ENCODE results near the gene LIN9. TPM values are rescaled to one million over a fixed set of nuclear protein-coding genes. Genes with fewer than 3 reads are reported as not detected.

LIN9 gene
- total and polyA plus RNA-seq, 10 of the 15 experiments (the other 5 are each of a cell fraction or from before 2014, with no cell fraction given) = 5.9 to 13.5 (median 8.3) TPM

DNA sequence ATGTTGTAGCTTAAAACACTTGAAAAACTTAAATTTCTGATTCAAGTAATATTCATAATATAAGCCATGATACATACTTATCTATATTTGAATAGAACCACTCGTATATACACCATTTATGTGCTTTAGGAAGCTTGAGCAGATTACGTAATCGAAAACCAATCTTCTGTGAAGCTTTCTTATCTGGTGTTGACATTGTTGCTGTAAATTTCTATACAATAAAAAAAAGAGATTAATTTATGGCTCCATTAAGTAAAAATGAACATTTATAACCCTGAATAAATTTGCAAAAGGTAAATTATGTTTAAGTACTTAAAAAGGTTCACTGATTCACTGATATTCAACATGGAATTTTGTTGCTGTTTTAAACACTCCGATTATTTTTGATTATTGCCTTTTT is 21.4 kb downstream of the LIN9 start (continued):
- TF ChIP-seq, protein P1, sequence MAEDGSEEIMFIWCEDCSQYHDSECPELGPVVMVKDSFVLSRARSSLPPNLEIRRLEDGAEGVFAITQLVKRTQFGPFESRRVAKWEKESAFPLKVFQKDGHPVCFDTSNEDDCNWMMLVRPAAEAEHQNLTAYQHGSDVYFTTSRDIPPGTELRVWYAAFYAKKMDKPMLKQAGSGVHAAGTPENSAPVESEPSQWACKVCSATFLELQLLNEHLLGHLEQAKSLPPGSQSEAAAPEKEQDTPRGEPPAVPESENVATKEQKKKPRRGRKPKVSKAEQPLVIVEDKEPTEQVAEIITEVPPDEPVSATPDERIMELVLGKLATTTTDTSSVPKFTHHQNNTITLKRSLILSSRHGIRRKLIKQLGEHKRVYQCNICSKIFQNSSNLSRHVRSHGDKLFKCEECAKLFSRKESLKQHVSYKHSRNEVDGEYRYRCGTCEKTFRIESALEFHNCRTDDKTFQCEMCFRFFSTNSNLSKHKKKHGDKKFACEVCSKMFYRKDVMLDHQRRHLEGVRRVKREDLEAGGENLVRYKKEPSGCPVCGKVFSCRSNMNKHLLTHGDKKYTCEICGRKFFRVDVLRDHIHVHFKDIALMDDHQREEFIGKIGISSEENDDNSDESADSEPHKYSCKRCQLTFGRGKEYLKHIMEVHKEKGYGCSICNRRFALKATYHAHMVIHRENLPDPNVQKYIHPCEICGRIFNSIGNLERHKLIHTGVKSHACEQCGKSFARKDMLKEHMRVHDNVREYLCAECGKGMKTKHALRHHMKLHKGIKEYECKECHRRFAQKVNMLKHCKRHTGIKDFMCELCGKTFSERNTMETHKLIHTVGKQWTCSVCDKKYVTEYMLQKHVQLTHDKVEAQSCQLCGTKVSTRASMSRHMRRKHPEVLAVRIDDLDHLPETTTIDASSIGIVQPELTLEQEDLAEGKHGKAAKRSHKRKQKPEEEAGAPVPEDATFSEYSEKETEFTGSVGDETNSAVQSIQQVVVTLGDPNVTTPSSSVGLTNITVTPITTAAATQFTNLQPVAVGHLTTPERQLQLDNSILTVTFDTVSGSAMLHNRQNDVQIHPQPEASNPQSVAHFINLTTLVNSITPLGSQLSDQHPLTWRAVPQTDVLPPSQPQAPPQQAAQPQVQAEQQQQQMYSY (CRISPR knock-in tag; IDR thresholded peaks at IDR 0.05) = no peak
- TF ChIP-seq LARP7 (IDR thresholded peaks at IDR 0.05) = no peak
- TF ChIP-seq BCL11A (IDR thresholded peaks at IDR 0.05; ENCODE audit: low read depth, low read length) = no peak
- TF ChIP-seq, protein P2, sequence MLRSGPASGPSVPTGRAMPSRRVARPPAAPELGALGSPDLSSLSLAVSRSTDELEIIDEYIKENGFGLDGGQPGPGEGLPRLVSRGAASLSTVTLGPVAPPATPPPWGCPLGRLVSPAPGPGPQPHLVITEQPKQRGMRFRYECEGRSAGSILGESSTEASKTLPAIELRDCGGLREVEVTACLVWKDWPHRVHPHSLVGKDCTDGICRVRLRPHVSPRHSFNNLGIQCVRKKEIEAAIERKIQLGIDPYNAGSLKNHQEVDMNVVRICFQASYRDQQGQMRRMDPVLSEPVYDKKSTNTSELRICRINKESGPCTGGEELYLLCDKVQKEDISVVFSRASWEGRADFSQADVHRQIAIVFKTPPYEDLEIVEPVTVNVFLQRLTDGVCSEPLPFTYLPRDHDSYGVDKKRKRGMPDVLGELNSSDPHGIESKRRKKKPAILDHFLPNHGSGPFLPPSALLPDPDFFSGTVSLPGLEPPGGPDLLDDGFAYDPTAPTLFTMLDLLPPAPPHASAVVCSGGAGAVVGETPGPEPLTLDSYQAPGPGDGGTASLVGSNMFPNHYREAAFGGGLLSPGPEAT (IDR thresholded peaks at IDR 0.05; ENCODE audit: low read depth) = no peak
- TF ChIP-seq GATAD2B (conservative IDR thresholded peaks at IDR 0.05; ENCODE audit: low read depth) = no peak
- no peak for TF ChIP-seq YY1 (IDR thresholded peaks at IDR 0.05; ENCODE audit: low read depth, low read length)
- TF ChIP-seq POLR2AphosphoS2 (IDR thresholded peaks at IDR 0.05; ENCODE audit: low read depth, low read length) = no peak
- TF ChIP-seq ZNF622 (IDR thresholded peaks at IDR 0.05) = no peak
- TF ChIP-seq MXI1 (IDR thresholded peaks at IDR 0.05; ENCODE audit: low read depth, low read length) = no peak
- no peak for TF ChIP-seq ZNF384 (IDR thresholded peaks at IDR 0.05; ENCODE audit: borderline replicate concordance, low read depth, low read length)

All from GM12878 (cell line).